A204.1 (cell line): Measurements from ENCODE around the gene LRRC74B.

ENCODE experiments used
- FAIRE-seq: peaks from 2 replicates; lab custom pipeline; 2012; peaks lifted over from hg19 to GRCh38; lab: Jason Lieb, UNC

Gene LRRC74B

DNA sequence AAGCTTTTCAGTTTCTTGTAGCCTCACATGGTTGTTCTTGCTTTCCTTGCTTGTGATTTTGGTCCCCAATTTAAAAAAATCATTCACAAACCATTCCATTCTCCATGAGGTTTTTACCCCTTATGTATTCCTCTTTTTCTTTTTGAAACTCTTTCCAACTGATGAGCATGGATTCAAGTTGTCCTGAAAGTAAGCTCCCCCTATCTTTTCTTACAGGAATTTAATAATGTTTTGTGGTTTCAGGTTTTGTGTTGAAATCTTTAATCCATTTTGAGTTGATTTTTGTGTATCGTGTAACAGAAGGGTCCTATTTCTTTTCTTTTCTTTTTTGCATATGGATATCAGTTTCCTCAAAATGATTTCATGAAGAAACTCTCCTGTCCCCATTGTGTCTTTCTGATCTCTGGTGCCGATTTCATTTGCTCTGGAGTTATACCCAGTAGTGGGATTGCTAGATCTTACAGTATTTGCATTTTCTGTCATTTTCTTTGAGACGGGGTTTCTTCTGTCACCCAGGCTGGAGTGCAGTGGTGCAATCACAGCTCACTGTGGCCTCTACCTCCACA, 58.5 kb downstream of the LRRC74B start:
- no peak for FAIRE-seq

DNA sequence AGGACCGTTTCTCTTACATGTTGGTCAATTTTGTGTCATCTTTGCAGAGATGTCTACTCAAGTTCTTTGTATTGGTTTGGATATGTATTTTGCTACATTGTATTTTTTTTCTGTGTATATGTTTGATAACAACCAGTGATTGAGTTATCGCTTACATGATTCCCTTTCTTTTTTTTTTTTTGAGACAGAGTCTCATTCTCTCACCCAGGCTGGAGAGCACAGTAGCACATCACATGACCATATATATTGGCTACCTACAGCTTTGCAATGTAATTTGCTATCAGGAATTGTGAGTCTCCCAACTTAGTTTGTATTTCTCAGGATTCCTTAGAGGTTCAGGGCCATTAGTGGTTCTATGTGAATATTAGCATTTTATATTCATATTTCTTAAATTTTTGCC, 59.5 kb downstream of the LRRC74B start:
- FAIRE-seq: no peak

DNA sequence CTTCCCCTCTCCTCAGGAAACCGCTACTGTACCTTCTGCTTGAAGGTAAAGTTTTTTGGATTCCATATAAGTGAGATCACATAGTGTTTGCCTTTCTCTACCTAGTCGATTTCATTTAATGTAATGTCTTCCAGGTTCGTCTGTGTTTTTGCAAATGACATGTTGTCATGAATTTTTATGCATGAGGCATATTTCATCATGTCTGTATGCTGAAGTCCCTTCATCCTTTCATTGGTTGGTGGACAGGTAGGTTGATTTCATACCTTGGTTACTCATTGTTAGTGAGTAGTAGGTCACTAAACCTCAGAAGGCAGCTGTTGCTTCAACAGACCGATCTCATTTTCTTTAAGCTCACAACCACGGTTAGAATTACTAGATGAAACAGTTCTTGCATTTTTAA, 60.3 kb downstream of the LRRC74B start:
- FAIRE-seq: no peak

DNA sequence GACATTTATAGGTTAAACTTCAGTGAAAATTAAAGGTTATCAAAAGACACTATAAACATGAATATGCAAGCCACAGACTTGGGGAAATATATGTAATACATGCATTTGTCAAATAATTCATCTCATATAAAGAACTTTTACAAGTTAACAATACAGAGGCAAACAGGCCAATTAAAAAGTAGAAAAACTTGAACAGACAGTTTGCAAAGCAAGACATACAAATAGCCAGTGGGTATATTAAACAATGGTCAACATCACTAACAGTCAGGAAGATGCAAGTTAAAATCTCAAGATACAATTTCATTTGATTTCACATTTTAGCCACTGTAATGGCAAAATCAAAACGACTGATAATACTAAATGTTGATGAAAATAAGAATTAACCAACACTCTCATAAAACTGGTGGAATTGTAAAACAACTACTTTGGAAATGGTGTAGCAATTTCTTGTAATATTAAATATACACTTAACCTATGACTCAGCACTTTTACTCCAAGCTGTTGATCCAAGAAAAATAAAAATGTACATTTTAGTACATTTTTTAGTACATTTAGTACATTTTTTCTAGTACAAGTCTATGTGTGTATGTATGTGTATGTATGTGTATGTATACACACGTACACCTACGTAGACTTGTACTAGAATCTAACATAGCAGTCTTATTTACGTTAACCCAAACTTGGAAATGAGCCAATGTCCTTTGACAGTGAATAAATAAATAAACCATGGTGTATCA, 62.8 kb downstream of the LRRC74B start:
- FAIRE-seq: no peak
